HS-27A (cell line): Measurements from ENCODE around the gene HIPK3.

Experiments
- DNase-seq: peaks from one replicate; pipeline ENCODE4 v3.0.0-alpha.2; 2012; ENCODE audit warnings: low read depth, missing footprints

Gene HIPK3

GRCh38 chr11:33391893-33392251 is 134.7 kb downstream of the HIPK3 start:
- DNase-seq: no peak

- no peak for DNase-seq
Measured at GRCh38 chr11:33394431-33395109, 137.4 kb downstream of the HIPK3 start.

DNA sequence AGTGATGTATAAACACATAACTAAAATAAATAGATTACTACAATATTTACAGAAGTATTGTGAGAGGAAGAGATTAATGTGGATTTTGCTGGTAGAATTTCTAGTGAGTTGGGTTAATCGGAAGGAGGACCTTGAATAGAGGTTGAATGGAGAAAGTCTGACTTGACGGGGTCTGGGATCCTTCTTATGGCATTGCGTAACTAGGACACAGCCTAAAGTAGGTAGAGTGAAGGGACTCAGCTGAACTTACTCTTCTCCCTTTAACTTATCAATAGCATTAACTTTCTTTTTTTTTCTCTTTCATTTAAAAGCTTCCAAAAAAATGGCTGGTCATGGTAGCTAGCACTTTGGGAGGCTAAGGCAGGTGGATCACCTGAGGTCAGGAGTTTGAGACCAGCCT is 139.2 kb downstream of the HIPK3 start:
- no peak for DNase-seq

- no peak for DNase-seq
Measured at GRCh38 chr11:33399421-33399820, 142.2 kb downstream of the HIPK3 start.

DNA sequence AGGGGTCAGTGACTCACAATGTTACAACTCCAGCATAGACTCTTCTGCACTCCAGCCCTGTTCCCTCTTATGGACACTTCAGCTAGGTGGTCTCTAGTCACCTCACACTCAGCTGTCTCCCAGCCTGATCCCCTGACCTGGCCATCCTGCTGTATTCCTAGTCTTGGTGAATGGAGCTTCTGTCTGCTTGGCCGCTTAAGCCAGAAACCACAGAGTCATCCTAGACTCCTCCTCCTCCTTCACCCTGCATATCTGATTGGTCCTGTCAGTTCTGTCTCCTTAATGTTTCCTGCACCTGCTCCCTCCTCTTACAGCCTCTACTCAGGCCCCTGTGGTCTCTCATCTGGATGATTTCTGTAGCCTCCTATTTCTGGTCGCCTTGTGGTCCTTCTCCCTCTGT is 144.9 kb downstream of the HIPK3 start:
- no peak for DNase-seq

DNA sequence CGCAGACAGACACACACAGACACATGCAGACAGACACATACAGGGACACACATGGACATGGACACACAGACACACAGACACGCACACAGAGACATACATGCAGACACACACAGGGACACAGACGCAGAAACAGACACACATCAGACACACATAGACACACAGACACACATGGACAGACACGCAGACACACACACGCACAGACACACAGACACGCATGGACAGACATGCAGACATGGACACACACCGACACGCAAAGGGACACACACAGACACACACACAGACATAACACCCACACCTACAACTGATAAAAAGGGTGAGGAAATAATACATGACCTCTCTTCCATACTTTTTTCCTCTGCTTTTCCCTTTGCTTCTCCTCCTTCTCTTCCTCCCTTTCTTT is 146.2 kb downstream of the HIPK3 start:
- no peak for DNase-seq

DNA sequence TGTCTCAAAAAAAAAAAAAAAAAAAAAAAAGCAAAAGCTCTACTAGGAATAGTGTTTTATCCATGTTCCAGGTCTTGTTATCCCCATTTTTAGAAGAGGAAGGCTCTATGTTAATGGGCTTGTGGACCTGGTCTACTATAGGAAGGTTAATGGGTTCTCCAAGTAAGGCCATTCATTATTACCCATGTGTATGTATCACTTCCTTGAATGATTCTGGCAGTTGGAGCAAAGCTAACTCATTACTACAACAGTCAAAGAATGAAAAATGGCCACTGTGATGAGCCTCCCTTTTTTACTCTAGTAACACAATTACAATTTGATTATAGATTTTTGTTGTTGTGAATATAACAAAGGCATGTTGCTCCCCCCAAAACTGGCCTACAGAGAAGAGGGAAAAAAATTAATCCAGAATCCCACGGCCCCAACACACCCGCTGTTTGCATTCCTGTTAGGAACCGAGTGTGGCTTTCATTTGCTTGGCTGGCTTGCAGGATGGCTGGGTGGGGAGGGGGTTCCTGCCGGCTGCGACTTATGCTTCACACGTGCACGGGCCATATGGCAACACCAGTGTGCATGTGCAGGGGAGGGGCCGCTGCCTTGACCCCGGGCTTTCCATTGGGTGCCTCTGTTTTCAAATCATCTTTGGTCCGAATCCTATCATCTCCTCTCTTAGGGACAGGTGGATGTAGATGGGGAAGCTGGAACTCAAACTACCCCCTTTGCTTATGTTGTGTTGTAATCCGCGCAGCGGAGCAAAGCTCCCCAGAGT is 148.8 kb downstream of the HIPK3 start:
- DNase-seq: no peak
